MCF 10A (cell line): ENCODE results near the gene ATAD1. TPM values are rescaled to one million over a fixed set of nuclear protein-coding genes. Genes with fewer than 3 reads are reported as not detected.
A peak's percentile ranks its signal among the peaks of the same experiment; 100 is the strongest.

Experiments
- BruUV-seq: library from RNA; stranded (reverse); fragments of 400-500 nt; replicated peaks from 2 replicates; lab custom pipeline; 2021; lab: Mats Ljungman, UMichigan
- CTCF ChIA-PET: fragments of 300-600 bp; sonication (Branson Sonifier 250); formaldehyde crosslinking; extraction: SDS; loops from one replicate; lab custom pipeline; 2021; ENCODE audit warnings: antibody characterized with exemption, inconsistent platforms; lab: Yijun Ruan, JAX
- POLR2A ChIA-PET: fragments of 300-600, 350-650 bp; sonication (Branson Sonifier 250); formaldehyde crosslinking; extraction: SDS; loops from one replicate; lab custom pipeline; 2020; ENCODE audit warnings: antibody characterized with exemption, inconsistent platforms; lab: Yijun Ruan, JAX
- DNase-seq: peaks from one replicate; pipeline ENCODE4 v3.0.0-alpha.2; 2018; ENCODE audit not compliant: unreplicated experiment
- H3K27ac Mint-ChIP-seq: one replicate; pipeline ENCODE4 v1.8.0; 2022; ENCODE audit warnings: mild to moderate bottlenecking, low read depth, mixed read lengths; ENCODE audit not compliant: unreplicated experiment
- H3K27me3 Mint-ChIP-seq: one replicate; pipeline ENCODE4 v1.8.0; 2022; ENCODE audit warnings: mixed read lengths; ENCODE audit not compliant: insufficient read depth, unreplicated experiment
- H3K36me3 Mint-ChIP-seq: one replicate; pipeline ENCODE4 v1.8.0; 2022; ENCODE audit warnings: mild to moderate bottlenecking, moderate library complexity, mixed read lengths; ENCODE audit not compliant: insufficient read depth, unreplicated experiment
- H3K4me1 Mint-ChIP-seq: one replicate; pipeline ENCODE4 v1.8.0; 2022; ENCODE audit warnings: mixed read lengths; ENCODE audit not compliant: insufficient read depth, unreplicated experiment
- H3K4me3 Mint-ChIP-seq: one replicate; pipeline ENCODE4 v1.8.0; 2022; ENCODE audit warnings: mild to moderate bottlenecking, moderate library complexity, mixed read lengths; ENCODE audit not compliant: unreplicated experiment
- H3K9me3 Mint-ChIP-seq: one replicate; pipeline ENCODE4 v1.8.0; 2022; ENCODE audit warnings: mixed read lengths; ENCODE audit not compliant: unreplicated experiment
- CTCF ChIP-seq: fragments of 200-600 bp; IDR thresholded peaks from one replicate; pipeline ENCODE4 v1.8.0; 2022; ENCODE audit warnings: antibody characterized with exemption, mild to moderate bottlenecking; ENCODE audit not compliant: unreplicated experiment
- intact Hi-C: fragments of 100-400 bp; cut with micrococcal nuclease; formaldehyde crosslinking; loops from 2 replicates; pipeline ENCODE4 v1.14.1; 2022
- total RNA-seq: library from RNA; stranded (reverse); gene quantifications from 2 replicates; pipeline ENCODE4 v1.2.3, GENCODE V29; 2022

The ATAD1 gene
- total RNA-seq, 1 experiment from 2014 or later: 75.2 TPM

GRCh38 chr10:87706731-87707130 lies 111.3 kb downstream of the ATAD1 start:
- intact Hi-C loops: no loop called here

DNA sequence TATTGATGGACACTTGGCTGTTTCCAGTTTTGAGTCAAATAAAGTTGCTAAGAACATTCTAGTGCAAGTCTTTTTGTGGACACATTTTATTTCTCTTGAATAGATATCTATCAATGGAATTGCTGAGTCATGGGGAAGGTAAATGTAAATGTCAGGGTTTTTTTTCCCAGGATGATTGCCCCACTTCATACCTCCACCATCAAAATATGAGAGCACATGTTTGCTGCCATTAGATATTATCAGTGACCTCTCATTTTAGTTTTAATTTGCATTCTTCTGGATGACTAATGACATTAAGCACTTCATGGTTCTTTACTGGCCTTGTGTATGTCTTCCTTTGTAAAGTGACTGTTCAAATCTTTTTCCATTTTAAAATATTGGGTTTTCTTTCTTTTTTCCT lies 112.7 kb downstream of the ATAD1 start:
- ChIA-PET CTCF (no interaction called here), POLR2A (no interaction called here)
- no peak for TF ChIP-seq CTCF
- no peak overlapping the region for H3K27ac Mint-ChIP-seq
- peaks cover 11% of the 10 kb centered on the region for H3K4me1 Mint-ChIP-seq
- H3K27me3 Mint-ChIP-seq: no peaks in the 10 kb centered on the region
- intact Hi-C loops: no loop called here
- H3K4me3 Mint-ChIP-seq: no peak overlapping the region
- BruUV-seq: no TSS peak
- no peaks in the 10 kb centered on the region for H3K9me3 Mint-ChIP-seq
- H3K36me3 Mint-ChIP-seq: no peaks in the 10 kb centered on the region
- peak; percentile 9 for DNase-seq

More at GRCh38 chr10:87706731-87707130, 111.3 kb downstream of the ATAD1 start:
- no peak overlapping the region for H3K27ac Mint-ChIP-seq
- no peaks in the 10 kb centered on the region for H3K9me3 Mint-ChIP-seq
- peaks cover 1% of the 10 kb centered on the region for H3K4me1 Mint-ChIP-seq
- no peak overlapping the region for H3K4me3 Mint-ChIP-seq
- ChIA-PET CTCF (interaction anchor here (1.2 kb wide), 1 partner anchor 28 kb away, joined by 5 read pairs; no protein-coding TSS in a partner anchor), POLR2A (no interaction called here)
- H3K27me3 Mint-ChIP-seq: no peaks in the 10 kb centered on the region
- no peak for DNase-seq
- H3K36me3 Mint-ChIP-seq: no peaks in the 10 kb centered on the region
- no peak for TF ChIP-seq CTCF
- BruUV-seq: no TSS peak

- Mint-ChIP-seq H3K36me3 (no peaks in the 10 kb centered on the region), H3K4me1 (peaks cover 15% of the 10 kb centered on the region), H3K9me3 (no peaks in the 10 kb centered on the region), H3K27me3 (no peaks in the 10 kb centered on the region), H3K4me3 (no peak overlapping the region), H3K27ac (no peak overlapping the region)
- intact Hi-C loops: no loop called here
- no peak for TF ChIP-seq CTCF
- BruUV-seq: no TSS peak
- no peak for DNase-seq
- POLR2A ChIA-PET: no interaction called here
- CTCF ChIA-PET: interaction anchor here (0.6 to 1.1 kb wide), 4 partner anchors 30 to 140 kb away, joined by 3 to 4 read pairs (median 3); no protein-coding TSS in a partner anchor
These were observed 114.3 kb downstream of the ATAD1 start for GRCh38 chr10:87703771-87704170.

- H3K4me3 Mint-ChIP-seq: no peak overlapping the region
- no peak overlapping the region for H3K27ac Mint-ChIP-seq
- no peaks in the 10 kb centered on the region for H3K36me3 Mint-ChIP-seq
- no peak for DNase-seq
- no peak for TF ChIP-seq CTCF
- POLR2A ChIA-PET: no interaction called here
- CTCF ChIA-PET: interaction anchor here (0.6 to 1.7 kb wide), 3 partner anchors 31 to 195 kb away, joined by 3 to 10 read pairs (median 3); no protein-coding TSS in a partner anchor
- intact Hi-C loops: no loop called here
- peaks cover 15% of the 10 kb centered on the region for H3K4me1 Mint-ChIP-seq
- no peaks in the 10 kb centered on the region for H3K9me3 Mint-ChIP-seq
- no peaks in the 10 kb centered on the region for H3K27me3 Mint-ChIP-seq
- no TSS peak for BruUV-seq
These were observed 115.1 kb downstream of the ATAD1 start for GRCh38 chr10:87702973-87703294.
